ENCODE results near the gene THUMPD3. TPM values are rescaled to one million over a fixed set of nuclear protein-coding genes. Genes with fewer than 3 reads are reported as not detected.

THUMPD3 gene
- total and polyA plus RNA-seq, 2 of the 4 experiments (the other 2 are of a cell fraction), result 28.2 to 43.9 TPM

DNA sequence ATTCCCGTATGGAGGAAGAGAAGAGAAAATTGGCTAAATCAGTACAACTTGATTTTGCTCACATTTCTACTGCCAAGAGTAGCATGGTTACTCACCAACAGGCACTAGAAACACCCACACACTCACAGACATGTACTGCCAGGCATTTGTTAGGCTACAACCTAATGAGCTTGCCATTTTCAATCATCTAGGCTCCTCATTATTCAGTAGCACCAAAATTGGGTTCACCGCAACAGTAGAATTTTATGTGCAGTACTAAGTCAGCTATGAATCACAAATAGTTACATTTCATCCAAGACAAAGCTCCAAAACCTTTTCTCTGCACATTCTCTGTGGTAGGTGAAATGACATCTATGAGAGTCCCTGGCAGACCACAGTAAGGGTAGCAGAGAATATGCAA lies 15.0 kb upstream of the THUMPD3 start:
- H3K27ac ChIP-seq (ENCODE audit: insufficient read depth, low read length), result no peak overlapping the region
- H3K14ac ChIP-seq (replicated peaks; ENCODE audit: low read depth, low read length), result no peak overlapping the region
- no TSS peak for BruUV-seq (replicated peaks)
- H4K5ac ChIP-seq (ENCODE audit: low read depth, low read length), result no peak overlapping the region; the same call in 1 of the 2 replicates
- in situ Hi-C loops (cut with MboI; ENCODE audit: low sequenced_read_pairs), result loop anchor here (25.0 kb wide), 1 partner anchor 886 kb away; no protein-coding TSS in a partner anchor
- H4K20me1 ChIP-seq (ENCODE audit: insufficient read depth, low read length), result 0 out of 2 replicates have a peak, but pooled peaks cover 1% of the 10 kb centered on the region
- ChIA-PET POLR2A (ENCODE audit: unreplicated experiment) (no interaction called here), CTCF (no interaction called here)
- H3K56ac ChIP-seq (ENCODE audit: extremely low read depth, insufficient read depth, low read length), result no peak overlapping the region
- H3K4ac ChIP-seq (ENCODE audit: low read depth, low read length), result no peak overlapping the region
- H2AK9ac ChIP-seq (replicated peaks; ENCODE audit: low read depth, low read length, poor library complexity), result no peak overlapping the region
- H2BK120ac ChIP-seq (ENCODE audit: low read depth, low read length), result peak overlapping the region; percentile 2; the same call in 1 of the 2 replicates
- no peaks in the 10 kb centered on the region for H3K36me3 ChIP-seq (ENCODE audit: control insufficient read depth, insufficient read depth, low read length)
- H3K9me1 ChIP-seq (ENCODE audit: insufficient read depth, low read length), result peaks cover 10% of the 10 kb centered on the region
- H4K8ac ChIP-seq (ENCODE audit: low read depth in 2 of 2, low read length in 2 of 2), result no peak overlapping the region
- no peak overlapping the region for H2BK20ac ChIP-seq (ENCODE audit: low read depth, low read length)
- ATAC-seq (ENCODE audit: low read depth) (peak; percentile 23), DNase-seq (peak; percentile 77)
- H2AFZ ChIP-seq (replicated peaks; ENCODE audit: low read length, poor library complexity), result no peak overlapping the region
- no peaks in the 10 kb centered on the region for H3K9me3 ChIP-seq (ENCODE audit: control insufficient read depth, insufficient read depth, low read length)
- intact Hi-C loops (cut with micrococcal nuclease), result no loop called here
- no peak overlapping the region for H3K4me3 ChIP-seq (ENCODE audit: insufficient read depth, low read depth, low read length)
- no peaks in the 10 kb centered on the region for H3K27me3 ChIP-seq (ENCODE audit: control insufficient read depth, insufficient read depth, low read length)
- H3K79me1 ChIP-seq (ENCODE audit: low read depth in 1 of 2, low read length in 2 of 2), result peaks cover 0 to 1% of the 10 kb centered on the region in 2 experiments; a peak in 1 of 4 replicates
- H4K91ac ChIP-seq (ENCODE audit: insufficient read depth, low read depth, low read length), result no peak overlapping the region
- no peak overlapping the region for H2BK15ac ChIP-seq (ENCODE audit: low read depth, low read length)
- dilution Hi-C loops (cut with HindIII; ENCODE audit: low sequenced_read_pairs, unreplicated experiment), result no loop called here
- peak overlapping the region; percentile 41 for H2BK5ac ChIP-seq (ENCODE audit: low read depth, low read length, poor library complexity, severe bottlenecking)
- TF ChIP-seq CHD1 (IDR thresholded peaks at IDR 0.05; ENCODE audit: low read depth, low read length), result no peak
- TF ChIP-seq RFX5 (IDR thresholded peaks at IDR 0.05; ENCODE audit: low read depth, low read length), result no peak
- no peak for TF ChIP-seq FOS (IDR thresholded peaks at IDR 0.05; ENCODE audit: low read depth, low read length)
- TF ChIP-seq, protein P1, sequence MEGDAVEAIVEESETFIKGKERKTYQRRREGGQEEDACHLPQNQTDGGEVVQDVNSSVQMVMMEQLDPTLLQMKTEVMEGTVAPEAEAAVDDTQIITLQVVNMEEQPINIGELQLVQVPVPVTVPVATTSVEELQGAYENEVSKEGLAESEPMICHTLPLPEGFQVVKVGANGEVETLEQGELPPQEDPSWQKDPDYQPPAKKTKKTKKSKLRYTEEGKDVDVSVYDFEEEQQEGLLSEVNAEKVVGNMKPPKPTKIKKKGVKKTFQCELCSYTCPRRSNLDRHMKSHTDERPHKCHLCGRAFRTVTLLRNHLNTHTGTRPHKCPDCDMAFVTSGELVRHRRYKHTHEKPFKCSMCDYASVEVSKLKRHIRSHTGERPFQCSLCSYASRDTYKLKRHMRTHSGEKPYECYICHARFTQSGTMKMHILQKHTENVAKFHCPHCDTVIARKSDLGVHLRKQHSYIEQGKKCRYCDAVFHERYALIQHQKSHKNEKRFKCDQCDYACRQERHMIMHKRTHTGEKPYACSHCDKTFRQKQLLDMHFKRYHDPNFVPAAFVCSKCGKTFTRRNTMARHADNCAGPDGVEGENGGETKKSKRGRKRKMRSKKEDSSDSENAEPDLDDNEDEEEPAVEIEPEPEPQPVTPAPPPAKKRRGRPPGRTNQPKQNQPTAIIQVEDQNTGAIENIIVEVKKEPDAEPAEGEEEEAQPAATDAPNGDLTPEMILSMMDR (conservative IDR thresholded peaks at IDR 0.05; ENCODE audit: low read depth, low read length), result no peak
- TF ChIP-seq BHLHE40 (IDR thresholded peaks at IDR 0.05; ENCODE audit: low read depth, low read length), result no peak
- no peak for TF ChIP-seq MAZ (IDR thresholded peaks at IDR 0.05; ENCODE audit: borderline replicate concordance, low read depth, low read length)
- no peak for TF ChIP-seq SMC3 (IDR thresholded peaks at IDR 0.05; ENCODE audit: low read depth, low read length)
- TF ChIP-seq RAD21 (IDR thresholded peaks at IDR 0.05; ENCODE audit: low read length), result no peak
- TF ChIP-seq POLR2A (IDR thresholded peaks at IDR 0.05; ENCODE audit: low read depth, low read length), result no peak
- TF ChIP-seq RCOR1 (IDR thresholded peaks at IDR 0.05; ENCODE audit: insufficient replicate concordance, low read length), result no peak
- no peak for TF ChIP-seq MXI1 (IDR thresholded peaks at IDR 0.05; ENCODE audit: borderline replicate concordance, low read depth, low read length)
- no peak for TF ChIP-seq MAFK (IDR thresholded peaks at IDR 0.05; ENCODE audit: low read depth, low read length)
- no peak for TF ChIP-seq NFE2L2 (IDR thresholded peaks at IDR 0.05; ENCODE audit: low read depth, low read length)
- TF ChIP-seq, protein P2, sequence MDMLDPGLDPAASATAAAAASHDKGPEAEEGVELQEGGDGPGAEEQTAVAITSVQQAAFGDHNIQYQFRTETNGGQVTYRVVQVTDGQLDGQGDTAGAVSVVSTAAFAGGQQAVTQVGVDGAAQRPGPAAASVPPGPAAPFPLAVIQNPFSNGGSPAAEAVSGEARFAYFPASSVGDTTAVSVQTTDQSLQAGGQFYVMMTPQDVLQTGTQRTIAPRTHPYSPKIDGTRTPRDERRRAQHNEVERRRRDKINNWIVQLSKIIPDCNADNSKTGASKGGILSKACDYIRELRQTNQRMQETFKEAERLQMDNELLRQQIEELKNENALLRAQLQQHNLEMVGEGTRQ (IDR thresholded peaks at IDR 0.05; ENCODE audit: low read depth, low read length), result no peak
- TF ChIP-seq CEBPB (IDR thresholded peaks at IDR 0.05; ENCODE audit: low read depth, low read length), result no peak
- TF ChIP-seq, protein P3, sequence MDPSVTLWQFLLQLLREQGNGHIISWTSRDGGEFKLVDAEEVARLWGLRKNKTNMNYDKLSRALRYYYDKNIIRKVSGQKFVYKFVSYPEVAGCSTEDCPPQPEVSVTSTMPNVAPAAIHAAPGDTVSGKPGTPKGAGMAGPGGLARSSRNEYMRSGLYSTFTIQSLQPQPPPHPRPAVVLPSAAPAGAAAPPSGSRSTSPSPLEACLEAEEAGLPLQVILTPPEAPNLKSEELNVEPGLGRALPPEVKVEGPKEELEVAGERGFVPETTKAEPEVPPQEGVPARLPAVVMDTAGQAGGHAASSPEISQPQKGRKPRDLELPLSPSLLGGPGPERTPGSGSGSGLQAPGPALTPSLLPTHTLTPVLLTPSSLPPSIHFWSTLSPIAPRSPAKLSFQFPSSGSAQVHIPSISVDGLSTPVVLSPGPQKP (IDR thresholded peaks at IDR 0.05; ENCODE audit: borderline replicate concordance, low read depth, low read length), result no peak
- no peak overlapping the region; the same call in 1 of the 2 replicates for H3K4me2 ChIP-seq (ENCODE audit: low read depth, low read length)
- H3K18ac ChIP-seq (ENCODE audit: low read depth, low read length), result no peak overlapping the region; the same call in 1 of the 2 replicates
- H3K9ac ChIP-seq (ENCODE audit: low read depth, low read length), result no peak overlapping the region
- no peak overlapping the region for H2AK5ac ChIP-seq (ENCODE audit: low read depth, low read length)
- H3K4me1 ChIP-seq (ENCODE audit: control insufficient read depth, insufficient read depth, low read length), result peaks cover 11% of the 10 kb centered on the region
- WGBS, 2 experiments (ENCODE audit: extremely low coverage in 2 of 2, insufficient read length in 1 of 2), result no CpG with 5 or more reads among the region's 2 CpGs
- H3K23ac ChIP-seq (ENCODE audit: low read depth, low read length), result no peak overlapping the region

All from IMR-90 (cell line).